ENCODE results near the gene PRR5L. TPM values are rescaled to one million over a fixed set of nuclear protein-coding genes. Genes with fewer than 3 reads are reported as not detected.

Gene PRR5L
- total RNA-seq, 1 experiment from 2014 or later: not detected

GRCh38 chr11:36395978-36396736 lies 100.1 kb downstream of the PRR5L start:
- DNase-seq: no peak
- Histone ChIP-seq H3K36me3 (ENCODE audit: control insufficient read depth, insufficient read depth, low read length) (no peaks in the 10 kb centered on the region), H3K27me3 (replicated peaks; ENCODE audit: control insufficient read depth, insufficient read depth, low read length) (no peaks in the 10 kb centered on the region), H3K9me3 (no peaks in the 10 kb centered on the region), H3K4me1 (no peaks in the 10 kb centered on the region), H3K4me3 (ENCODE audit: low read depth, low read length) (no peak overlapping the region)
- no peaks in the 10 kb centered on the region for H3K4me1 Mint-ChIP-seq (ENCODE audit: low read depth, unreplicated experiment)
- no peak for TF ChIP-seq CTCF (IDR thresholded peaks at IDR 0.05; ENCODE audit: insufficient read depth in 1 of 2, low read depth in 1 of 2, low read length in 1 of 2, severe bottlenecking in 1 of 2, unreplicated experiment in 1 of 2)
- ChIA-PET POLR2A (no interaction called here), CTCF (no interaction called here)
- intact Hi-C loops (cut with micrococcal nuclease; ENCODE audit: unreplicated experiment): no loop called here
- BruUV-seq (replicated peaks): no TSS peak
- H3K4me3 Mint-ChIP-seq (ENCODE audit: unreplicated experiment): no peak overlapping the region
- H3K27me3 Mint-ChIP-seq (ENCODE audit: insufficient read depth, unreplicated experiment): peaks cover 11% of the 10 kb centered on the region
- no peaks in the 10 kb centered on the region for H3K36me3 Mint-ChIP-seq (ENCODE audit: insufficient read depth, unreplicated experiment)
- no peaks in the 10 kb centered on the region for H3K9me3 Mint-ChIP-seq (ENCODE audit: unreplicated experiment)
- H3K27ac Mint-ChIP-seq (ENCODE audit: unreplicated experiment): no peak overlapping the region

DNA sequence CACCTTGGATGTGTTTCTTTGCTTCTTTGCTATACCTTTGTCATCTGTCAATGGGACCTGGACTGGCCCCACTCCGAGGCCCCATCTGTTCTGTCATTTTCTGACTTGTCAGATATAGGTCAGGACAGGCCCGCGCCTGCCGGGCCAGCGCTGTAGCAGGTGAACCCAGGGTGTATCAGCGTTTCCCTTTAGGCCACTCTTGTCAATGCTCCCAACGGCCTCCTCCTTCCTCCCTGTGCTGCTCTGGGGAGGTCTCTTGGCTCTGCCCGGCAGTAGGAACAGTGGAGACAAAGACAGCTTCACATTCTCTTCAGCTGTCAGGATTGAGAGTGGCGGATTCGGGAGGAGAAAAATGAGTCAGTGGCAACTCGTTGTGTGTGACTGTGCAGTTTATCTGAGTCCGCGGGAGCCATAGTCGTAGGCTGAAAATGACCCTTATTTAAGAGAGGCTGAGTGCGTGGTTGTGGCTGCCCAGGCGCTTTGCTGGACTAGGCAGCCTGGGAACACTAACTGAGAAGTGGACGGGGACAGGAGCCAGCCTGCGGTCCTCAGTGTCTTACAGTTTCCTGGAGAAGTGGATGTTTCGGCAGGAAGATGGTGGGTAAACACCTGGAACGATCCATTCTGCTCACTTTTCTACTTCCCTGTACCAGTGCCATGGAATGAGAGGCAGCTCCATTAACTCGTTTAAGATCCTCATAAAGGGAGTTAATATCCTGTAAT lies 102.3 kb downstream of the PRR5L start:
- no peaks in the 10 kb centered on the region for H3K36me3 ChIP-seq (ENCODE audit: control insufficient read depth, insufficient read depth, low read length)
- no peak for DNase-seq
- intact Hi-C loops (cut with micrococcal nuclease; ENCODE audit: unreplicated experiment): no loop called here
- H3K4me3 ChIP-seq (ENCODE audit: low read depth, low read length): no peak overlapping the region
- H3K4me1 ChIP-seq: peaks cover 2% of the 10 kb centered on the region
- BruUV-seq (replicated peaks): no TSS peak
- Mint-ChIP-seq H3K4me3 (ENCODE audit: unreplicated experiment) (no peak overlapping the region), H3K4me1 (ENCODE audit: low read depth, unreplicated experiment) (peaks cover 4% of the 10 kb centered on the region), H3K27ac (ENCODE audit: unreplicated experiment) (no peak overlapping the region), H3K27me3 (ENCODE audit: insufficient read depth, unreplicated experiment) (peaks cover 3% of the 10 kb centered on the region), H3K9me3 (ENCODE audit: unreplicated experiment) (no peaks in the 10 kb centered on the region), H3K36me3 (ENCODE audit: insufficient read depth, unreplicated experiment) (no peaks in the 10 kb centered on the region)
- no peaks in the 10 kb centered on the region for H3K27me3 ChIP-seq (replicated peaks; ENCODE audit: control insufficient read depth, insufficient read depth, low read length)
- H3K9me3 ChIP-seq: no peaks in the 10 kb centered on the region
- ChIA-PET CTCF (no interaction called here), POLR2A (no interaction called here)
- TF ChIP-seq CTCF (IDR thresholded peaks at IDR 0.05; ENCODE audit: insufficient read depth in 1 of 2, low read depth in 1 of 2, low read length in 1 of 2, severe bottlenecking in 1 of 2, unreplicated experiment in 1 of 2): no peak

- intact Hi-C loops (cut with micrococcal nuclease; ENCODE audit: unreplicated experiment): no loop called here
- Mint-ChIP-seq H3K9me3 (ENCODE audit: unreplicated experiment) (no peaks in the 10 kb centered on the region), H3K4me3 (ENCODE audit: unreplicated experiment) (no peak overlapping the region), H3K27me3 (ENCODE audit: insufficient read depth, unreplicated experiment) (peaks cover 3% of the 10 kb centered on the region), H3K27ac (ENCODE audit: unreplicated experiment) (no peak overlapping the region), H3K4me1 (ENCODE audit: low read depth, unreplicated experiment) (peaks cover 8% of the 10 kb centered on the region), H3K36me3 (ENCODE audit: insufficient read depth, unreplicated experiment) (no peaks in the 10 kb centered on the region)
- Histone ChIP-seq H3K27me3 (replicated peaks; ENCODE audit: control insufficient read depth, insufficient read depth, low read length) (no peaks in the 10 kb centered on the region), H3K4me3 (ENCODE audit: low read depth, low read length) (no peak overlapping the region), H3K36me3 (ENCODE audit: control insufficient read depth, insufficient read depth, low read length) (no peaks in the 10 kb centered on the region), H3K4me1 (peaks cover 8% of the 10 kb centered on the region), H3K9me3 (no peaks in the 10 kb centered on the region)
- BruUV-seq (replicated peaks): no TSS peak
- TF ChIP-seq CTCF (IDR thresholded peaks at IDR 0.05; ENCODE audit: insufficient read depth in 1 of 2, low read depth in 1 of 2, low read length in 1 of 2, severe bottlenecking in 1 of 2, unreplicated experiment in 1 of 2): no peak
- ChIA-PET CTCF (no interaction called here), POLR2A (no interaction called here)
- DNase-seq: no peak
These were observed 103.1 kb downstream of the PRR5L start for GRCh38 chr11:36399236-36399635.
